Activated T-helper 1 cell treated with anti-CD3 and anti-CD28 coated beads, Interleukin-12 subunit alpha, Interleukin-12 subunit beta, Interleukin-2, Interleukin-4 antibody, amounts not matched to agents 30 ng/mL and 10 ng/mL and 1 ng/mL, durations not matched to agents 14 hours and 24 hours and 36 hours (primary cell): ENCODE results near the gene LEFTY1. TPM values are rescaled to one million over a fixed set of nuclear protein-coding genes. Genes with fewer than 3 reads are reported as not detected.

ENCODE experiments used
- DNase-seq: peaks from one replicate; pipeline ENCODE4 v3.0.0; 2021; ENCODE audit warnings: low spot score
- H3K27ac Mint-ChIP-seq: one replicate; pipeline ENCODE4 v1.8.0; 2021; ENCODE audit warnings: mild to moderate bottlenecking, mixed read lengths
- H3K27me3 Mint-ChIP-seq: one replicate; pipeline ENCODE4 v1.8.0; 2022; ENCODE audit warnings: mild to moderate bottlenecking, moderate library complexity, mixed read lengths; ENCODE audit not compliant: insufficient read depth
- H3K36me3 Mint-ChIP-seq: one replicate; pipeline ENCODE4 v1.8.0; 2021; ENCODE audit warnings: low read depth, mixed read lengths
- H3K4me1 Mint-ChIP-seq: one replicate; pipeline ENCODE4 v1.8.0; 2021; ENCODE audit warnings: low read depth, mixed read lengths
- H3K4me3 Mint-ChIP-seq: one replicate; pipeline ENCODE4 v1.8.0; 2021; ENCODE audit warnings: mild to moderate bottlenecking, moderate library complexity, mixed read lengths
- H3K9me3 Mint-ChIP-seq: one replicate; pipeline ENCODE4 v1.8.0; 2021; ENCODE audit warnings: mixed read lengths
- intact Hi-C: fragments of 100-400 bp; cut with micrococcal nuclease; formaldehyde crosslinking; loops from one replicate; pipeline ENCODE4 v1.15.1; 2024
- total RNA-seq: library from RNA; stranded (reverse); gene quantifications from 2 replicates; pipeline ENCODE4 v1.2.3, GENCODE V29; 2022

The LEFTY1 gene
- total RNA-seq, 1 donor from 2014 or later: not detected

GRCh38 chr1:225857256-225857655, 31.7 kb downstream of the LEFTY1 start:
- peaks cover 6% of the 10 kb centered on the region for H3K4me1 Mint-ChIP-seq
- DNase-seq: no peak
- no peak overlapping the region for H3K27ac Mint-ChIP-seq
- no peaks in the 10 kb centered on the region for H3K9me3 Mint-ChIP-seq
- no peak overlapping the region for H3K4me3 Mint-ChIP-seq
- no peaks in the 10 kb centered on the region for H3K27me3 Mint-ChIP-seq
- peaks cover 46% of the 10 kb centered on the region for H3K36me3 Mint-ChIP-seq
- intact Hi-C loops: no loop called here

- Mint-ChIP-seq H3K9me3 (no peaks in the 10 kb centered on the region), H3K4me3 (no peak overlapping the region), H3K36me3 (peaks cover 41% of the 10 kb centered on the region), H3K27me3 (no peaks in the 10 kb centered on the region), H3K27ac (no peak overlapping the region), H3K4me1 (peaks cover 13% of the 10 kb centered on the region)
- DNase-seq: no peak
- intact Hi-C loops: no loop called here
Measured at GRCh38 chr1:225855503-225856300, 33.2 kb downstream of the LEFTY1 start.

- H3K27ac Mint-ChIP-seq: no peak overlapping the region
- no peaks in the 10 kb centered on the region for H3K9me3 Mint-ChIP-seq
- H3K4me3 Mint-ChIP-seq: no peak overlapping the region
- DNase-seq: no peak
- intact Hi-C loops: loop anchor here (5.0 kb wide), 1 partner anchor 59 kb away; no protein-coding TSS in a partner anchor
- peaks cover 16% of the 10 kb centered on the region for H3K4me1 Mint-ChIP-seq
- peaks cover 40% of the 10 kb centered on the region for H3K36me3 Mint-ChIP-seq
- no peaks in the 10 kb centered on the region for H3K27me3 Mint-ChIP-seq
Measured at GRCh38 chr1:225853441-225853840, 35.5 kb downstream of the LEFTY1 start.

- Mint-ChIP-seq H3K27ac (no peak overlapping the region), H3K9me3 (no peaks in the 10 kb centered on the region), H3K27me3 (no peaks in the 10 kb centered on the region), H3K4me1 (peaks cover 22% of the 10 kb centered on the region), H3K36me3 (peaks cover 42% of the 10 kb centered on the region), H3K4me3 (no peak overlapping the region)
- intact Hi-C loops: loop anchor here (5.0 kb wide), 1 partner anchor 60 kb away; no protein-coding TSS in a partner anchor
- no peak for DNase-seq
Measured at GRCh38 chr1:225852413-225853124, 36.4 kb downstream of the LEFTY1 start.

- H3K4me3 Mint-ChIP-seq: no peak overlapping the region
- H3K4me1 Mint-ChIP-seq: peaks cover 22% of the 10 kb centered on the region
- intact Hi-C loops: loop anchor here (5.0 kb wide), 1 partner anchor 60 kb away; no protein-coding TSS in a partner anchor
- peaks cover 43% of the 10 kb centered on the region for H3K36me3 Mint-ChIP-seq
- H3K9me3 Mint-ChIP-seq: no peaks in the 10 kb centered on the region
- H3K27me3 Mint-ChIP-seq: no peaks in the 10 kb centered on the region
- no peak overlapping the region for H3K27ac Mint-ChIP-seq
- no peak for DNase-seq
Measured at GRCh38 chr1:225851805-225852204, 37.1 kb downstream of the LEFTY1 start.

GRCh38 chr1:225850370-225850769, 38.6 kb downstream of the LEFTY1 start:
- no peaks in the 10 kb centered on the region for H3K9me3 Mint-ChIP-seq
- no peaks in the 10 kb centered on the region for H3K27me3 Mint-ChIP-seq
- H3K27ac Mint-ChIP-seq: no peak overlapping the region
- DNase-seq: no peak
- intact Hi-C loops: loop anchor here (5.0 kb wide), 1 partner anchor 62 kb away; no protein-coding TSS in a partner anchor
- peaks cover 22% of the 10 kb centered on the region for H3K4me1 Mint-ChIP-seq
- H3K4me3 Mint-ChIP-seq: no peak overlapping the region
- H3K36me3 Mint-ChIP-seq: peaks cover 45% of the 10 kb centered on the region

- peaks cover 22% of the 10 kb centered on the region for H3K4me1 Mint-ChIP-seq
- no peaks in the 10 kb centered on the region for H3K27me3 Mint-ChIP-seq
- intact Hi-C loops: loop anchor here (5.0 kb wide), 1 partner anchor 62 kb away; no protein-coding TSS in a partner anchor
- H3K27ac Mint-ChIP-seq: no peak overlapping the region
- peaks cover 45% of the 10 kb centered on the region for H3K36me3 Mint-ChIP-seq
- no peak for DNase-seq
- H3K4me3 Mint-ChIP-seq: no peak overlapping the region
- no peaks in the 10 kb centered on the region for H3K9me3 Mint-ChIP-seq
Measured at GRCh38 chr1:225849925-225850324, 39.0 kb downstream of the LEFTY1 start.

- no peaks in the 10 kb centered on the region for H3K27me3 Mint-ChIP-seq
- intact Hi-C loops: no loop called here
- no peak overlapping the region for H3K27ac Mint-ChIP-seq
- no peak for DNase-seq
- peaks cover 34% of the 10 kb centered on the region for H3K36me3 Mint-ChIP-seq
- H3K4me3 Mint-ChIP-seq: no peak overlapping the region
- H3K9me3 Mint-ChIP-seq: no peaks in the 10 kb centered on the region
- peaks cover 22% of the 10 kb centered on the region for H3K4me1 Mint-ChIP-seq
Measured at GRCh38 chr1:225848030-225848955, 40.7 kb downstream of the LEFTY1 start.

GRCh38 chr1:225847610-225848009, 41.3 kb downstream of the LEFTY1 start:
- intact Hi-C loops: no loop called here
- Mint-ChIP-seq H3K4me3 (no peak overlapping the region), H3K27me3 (no peaks in the 10 kb centered on the region), H3K27ac (no peak overlapping the region), H3K4me1 (peaks cover 20% of the 10 kb centered on the region), H3K9me3 (no peaks in the 10 kb centered on the region), H3K36me3 (peaks cover 31% of the 10 kb centered on the region)
- no peak for DNase-seq

GRCh38 chr1:225846331-225847310, 42.3 kb downstream of the LEFTY1 start:
- Mint-ChIP-seq H3K9me3 (no peaks in the 10 kb centered on the region), H3K27ac (no peak overlapping the region), H3K4me1 (peaks cover 10% of the 10 kb centered on the region), H3K4me3 (no peak overlapping the region), H3K36me3 (peaks cover 23% of the 10 kb centered on the region), H3K27me3 (no peaks in the 10 kb centered on the region)
- DNase-seq: no peak
- intact Hi-C loops: no loop called here

- H3K27me3 Mint-ChIP-seq: no peaks in the 10 kb centered on the region
- intact Hi-C loops: no loop called here
Measured at GRCh38 chr1:225845571-225846259, 43.2 kb downstream of the LEFTY1 start.

More at GRCh38 chr1:225845571-225846259, 43.2 kb downstream of the LEFTY1 start:
- Mint-ChIP-seq H3K9me3 (no peaks in the 10 kb centered on the region), H3K27ac (no peak overlapping the region), H3K4me3 (no peak overlapping the region), H3K4me1 (peaks cover 9% of the 10 kb centered on the region), H3K36me3 (peaks cover 22% of the 10 kb centered on the region)
- no peak for DNase-seq
